T-cell (primary cell): Measurements from ENCODE around the gene SPC24. TPM values are rescaled to one million over a fixed set of nuclear protein-coding genes. Genes with fewer than 3 reads are reported as not detected.
"Not testable (repeated sequence)": the region's sequence is repeated elsewhere in the genome, so short reads cannot be mapped to it uniquely, and the experiment has no call there.

ENCODE experiments used
- ATAC-seq, 4 experiments: fragments of 200-7000 bp in 3 of 4; fragments of 150-1000 bp in 1 of 4; cut with Tn5 transposase; replicated peaks in 1 of 4; 1 replicate in 3 of 4; 2 replicates in 1 of 4; pipeline ENCODE4 v1.10.0; 2021; ENCODE audit warnings: moderate library complexity in 3 of 4, mild to moderate bottlenecking in 2 of 4, moderate number of reproducible peaks in 1 of 4
- CTCF ChIA-PET, 2 donors: fragments of 300-600 bp; sonication (Branson Sonifier 250); formaldehyde crosslinking; loops; one replicate each; lab custom pipeline; 2022; ENCODE audit warnings: antibody characterized with exemption in 2 of 2; lab: Charles Lee
- POLR2A ChIA-PET, 2 donors: fragments of 300-600 bp; sonication (Branson Sonifier 250); formaldehyde crosslinking; loops; one replicate each; lab custom pipeline; 2022; ENCODE audit warnings: antibody characterized with exemption in 2 of 2; lab: Charles Lee
- DNase-seq, 35 experiments: peaks; one replicate each; pipeline versions ENCODE4 v3.0.0 to v3.0.0-alpha.2; 2013 to 2023
- H3K27ac ChIP-seq: one replicate; pipeline ENCODE4 v1.5.1; 2013; ENCODE audit warnings: low read length
- H3K27me3 ChIP-seq, 2 experiments: replicated peaks in 1 of 2; 1 replicate in 1 of 2; 2 replicates in 1 of 2; pipeline versions ENCODE4 v1.6.1 to v1.7.0; 2013; ENCODE audit warnings: low read length in 1 of 2, mixed read lengths in 1 of 2; ENCODE audit not compliant: control insufficient read depth in 2 of 2, insufficient read depth in 2 of 2; ENCODE audit errors: extremely low read depth in 1 of 2
- H3K36me3 ChIP-seq, 2 donors: 1 replicate in 1 of 2; 2 replicates in 1 of 2; pipeline versions ENCODE4 v1.6.1 to v1.7.0; 2013; ENCODE audit warnings: low read length in 1 of 2; ENCODE audit not compliant: control insufficient read depth in 2 of 2, insufficient read depth in 1 of 2; ENCODE audit errors: extremely low read depth in 1 of 2
- H3K4me1 ChIP-seq, 2 experiments: 1 replicate in 1 of 2; 2 replicates in 1 of 2; pipeline versions ENCODE4 v1.6.1 to v1.7.0; 2013; ENCODE audit warnings: low read length in 2 of 2, mixed read lengths in 1 of 2; ENCODE audit not compliant: insufficient read depth in 2 of 2, control insufficient read depth in 1 of 2; ENCODE audit errors: extremely low read depth in 1 of 2
- H3K4me3 ChIP-seq, 2 donors: 1 replicate in 1 of 2; 2 replicates in 1 of 2; pipeline versions ENCODE4 v1.5.1 to v1.7.0; 2013; ENCODE audit warnings: mild to moderate bottlenecking in 2 of 2, low read length in 1 of 2, moderate library complexity in 1 of 2; ENCODE audit not compliant: control insufficient read depth in 1 of 2; ENCODE audit errors: extremely low read depth in 1 of 2
- H3K9me3 ChIP-seq: 2 replicates; pipeline ENCODE4 v1.7.0; 2013
- H3K27ac Mint-ChIP-seq, 2 donors: one replicate each; pipeline ENCODE4 v1.8.0; 2020 to 2021; ENCODE audit warnings: mild to moderate bottlenecking in 2 of 2, mixed read lengths in 2 of 2
- H3K27me3 Mint-ChIP-seq, 2 donors: one replicate each; pipeline ENCODE4 v1.8.0; 2021 to 2022; ENCODE audit warnings: mixed read lengths in 2 of 2
- H3K36me3 Mint-ChIP-seq: one replicate; pipeline ENCODE4 v1.8.0; 2021; ENCODE audit warnings: mixed read lengths
- H3K4me1 Mint-ChIP-seq, 3 donors: one replicate each; pipeline ENCODE4 v1.8.0; 2020 to 2022; ENCODE audit warnings: mixed read lengths in 3 of 3, mild to moderate bottlenecking in 1 of 3
- H3K4me3 Mint-ChIP-seq, 3 donors: one replicate each; pipeline ENCODE4 v1.8.0; 2020 to 2022; ENCODE audit warnings: mild to moderate bottlenecking in 3 of 3, mixed read lengths in 3 of 3, moderate library complexity in 3 of 3
- H3K9me3 Mint-ChIP-seq, 3 donors: one replicate each; pipeline ENCODE4 v1.8.0; 2020 to 2022; ENCODE audit warnings: mixed read lengths in 3 of 3
- WGBS: methylation state at CpG from one replicate; pipeline ENCODE4 v1.1.5; 2013; ENCODE audit warnings: missing lambda C conversion rate; ENCODE audit not compliant: insufficient coverage; 5-methylcytosine and 5-hydroxymethylcytosine counted together
- total RNA-seq, 35 experiments: library from RNA in 6 of 35; stranded (reverse) in 6 of 35; fragments of 120-200 nt in 1 of 35; gene quantifications; one replicate each; pipeline versions ENCODE4 v1.2.1 to v1.2.4 and lab custom pipeline; 2013 to 2026

The SPC24 gene
- total RNA-seq, 5 donors from 2014 or later (not counting 1 experiment from before 2014, with no cell fraction given), result 0.95 to 3.6 (median 2.4) TPM

GRCh38 chr19:11105014-11105636 is 50.5 kb downstream of the SPC24 start:
- Histone ChIP-seq H3K27ac (no peak overlapping the region), H3K36me3 (peaks cover 29 to 49% of the 10 kb centered on the region in 2 donors), H3K4me3 (no peak overlapping the region), H3K4me1 (no peaks in the 10 kb centered on the region), H3K9me3 (no peaks in the 10 kb centered on the region), H3K27me3 (no peaks in the 10 kb centered on the region)
- peaks cover 40% of the 10 kb centered on the region for H3K36me3 Mint-ChIP-seq
- WGBS, result 94% methylated on average over 36 of the region's 36 CpGs
- H3K4me3 Mint-ChIP-seq, result no peak overlapping the region
- no peaks in the 10 kb centered on the region for H3K9me3 Mint-ChIP-seq
- POLR2A ChIA-PET, result no interaction called here
- ATAC-seq, result no peak
- no peaks in the 10 kb centered on the region for H3K27me3 Mint-ChIP-seq
- CTCF ChIA-PET, result no interaction called here
- no peak for DNase-seq
- H3K4me1 Mint-ChIP-seq, result peaks cover 2 to 3% (median 3%) of the 10 kb centered on the region in 3 donors
- H3K27ac Mint-ChIP-seq, result no peak overlapping the region

DNA sequence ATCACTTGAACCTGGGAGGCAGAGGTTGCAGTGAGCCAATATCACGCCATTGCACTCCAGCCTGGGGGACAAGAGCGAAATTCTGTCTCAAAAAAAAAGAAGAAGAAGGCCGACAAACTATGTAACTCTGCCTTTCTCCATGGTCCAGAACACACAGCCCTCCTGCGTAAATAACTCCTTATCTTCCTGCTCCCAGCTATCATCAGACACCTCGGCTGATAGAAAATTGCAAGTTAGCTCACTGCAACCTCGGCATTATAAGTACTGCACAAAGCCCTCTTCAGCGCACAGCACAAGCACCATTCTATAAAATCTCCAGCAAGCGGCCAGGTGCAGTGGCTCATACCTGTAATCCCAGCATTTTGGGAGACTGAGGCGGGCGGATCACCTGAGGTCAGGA is 51.9 kb downstream of the SPC24 start:
- H3K4me3 ChIP-seq, H3K27me3 Mint-ChIP-seq, H3K9me3 Mint-ChIP-seq, ATAC-seq, DNase-seq, H3K27me3 ChIP-seq, CTCF ChIA-PET, H3K4me1 ChIP-seq, H3K4me1 Mint-ChIP-seq, H3K27ac Mint-ChIP-seq, POLR2A ChIA-PET, H3K9me3 ChIP-seq, H3K27ac ChIP-seq, H3K4me3 Mint-ChIP-seq: not testable (repeated sequence)
- WGBS, result 83% methylated on average over 1 of the region's 10 CpGs
- H3K36me3 Mint-ChIP-seq, result peaks cover 46% of the 10 kb centered on the region
- H3K36me3 ChIP-seq, result peaks cover 22 to 45% of the 10 kb centered on the region in 2 donors

- Histone ChIP-seq H3K27me3 (no peaks in the 10 kb centered on the region), H3K4me1 (no peaks in the 10 kb centered on the region), H3K36me3 (peaks cover 16 to 41% of the 10 kb centered on the region in 2 donors), H3K9me3 (peaks cover 2% of the 10 kb centered on the region), H3K4me3 (no peak overlapping the region), H3K27ac (no peak overlapping the region)
- 96% methylated on average over 16 of the region's 16 CpGs for WGBS
- DNase-seq (no peak), ATAC-seq (no peak)
- Mint-ChIP-seq H3K4me1 (peaks cover 8 to 10% (median 9%) of the 10 kb centered on the region in 3 donors), H3K27me3 (no peaks in the 10 kb centered on the region), H3K27ac (no peak overlapping the region), H3K36me3 (peaks cover 41% of the 10 kb centered on the region), H3K4me3 (no peak overlapping the region), H3K9me3 (peaks cover 0 to 4% (median 2%) of the 10 kb centered on the region in 3 donors)
- POLR2A ChIA-PET, result interaction anchor here in 1 of 2 donors (0.6 kb wide), 1 partner anchor 12 kb away, joined by 4 read pairs; no protein-coding TSS in a partner anchor
- CTCF ChIA-PET, result no interaction called here
Measured at GRCh38 chr19:11102944-11103343, 52.6 kb downstream of the SPC24 start.

GRCh38 chr19:11101057-11101456 is 54.5 kb downstream of the SPC24 start:
- Histone ChIP-seq H3K9me3 (peaks cover 2% of the 10 kb centered on the region), H3K36me3 (peaks cover 7 to 30% of the 10 kb centered on the region in 2 donors), H3K4me1 (peaks cover 1 to 15% of the 10 kb centered on the region in 2 experiments), H3K4me3 (no peak overlapping the region), H3K27ac (no peak overlapping the region), H3K27me3 (no peaks in the 10 kb centered on the region)
- CTCF ChIA-PET, result no interaction called here
- Mint-ChIP-seq H3K36me3 (peaks cover 38% of the 10 kb centered on the region), H3K4me1 (peaks cover 14 to 26% (median 20%) of the 10 kb centered on the region in 3 donors), H3K27me3 (no peaks in the 10 kb centered on the region), H3K9me3 (peaks cover 0 to 7% (median 2%) of the 10 kb centered on the region in 3 donors), H3K27ac (peak overlapping the region in 1 of 2 donors; percentile 44), H3K4me3 (no peak overlapping the region)
- ATAC-seq (no peak), DNase-seq (no peak)
- POLR2A ChIA-PET, result interaction anchor here in 1 of 2 donors (0.7 kb wide), 1 partner anchor 710 kb away, joined by 7 read pairs; no protein-coding TSS in a partner anchor
- no CpG with 5 or more reads among the region's 5 CpGs for WGBS

- Histone ChIP-seq H3K4me3 (no peak overlapping the region), H3K27me3 (no peaks in the 10 kb centered on the region), H3K4me1 (peaks cover 6 to 25% of the 10 kb centered on the region in 2 experiments), H3K27ac (no peak overlapping the region), H3K9me3 (peaks cover 2% of the 10 kb centered on the region), H3K36me3 (peaks cover 5 to 27% of the 10 kb centered on the region in 2 donors)
- no peaks in the 10 kb centered on the region for H3K27me3 Mint-ChIP-seq
- POLR2A ChIA-PET, result interaction anchor here in 1 of 2 donors (0.6 kb wide), 1 partner anchor 495 kb away, joined by 7 read pairs; no protein-coding TSS in a partner anchor
- peaks cover 0 to 7% (median 2%) of the 10 kb centered on the region in 3 donors for H3K9me3 Mint-ChIP-seq
- ATAC-seq, result no peak
- H3K27ac Mint-ChIP-seq, result peak overlapping the region in 1 of 2 donors; percentile 49
- H3K36me3 Mint-ChIP-seq, result peaks cover 35% of the 10 kb centered on the region
- CTCF ChIA-PET, result interaction anchor here in 1 of 2 donors (0.6 kb wide), 1 partner anchor 56 kb away, joined by 4 read pairs; no protein-coding TSS in a partner anchor
- no peak overlapping the region for H3K4me3 Mint-ChIP-seq
- peaks cover 21 to 36% (median 30%) of the 10 kb centered on the region in 3 donors for H3K4me1 Mint-ChIP-seq
- no peak for DNase-seq
- WGBS, result 100% methylated on average over 5 of the region's 12 CpGs
Measured at GRCh38 chr19:11100049-11100448, 55.5 kb downstream of the SPC24 start.

GRCh38 chr19:11098861-11099260 is 56.7 kb downstream of the SPC24 start:
- ATAC-seq (no peak), DNase-seq (no peak)
- POLR2A ChIA-PET, result no interaction called here
- H3K27me3 Mint-ChIP-seq, result no peaks in the 10 kb centered on the region
- peaks cover 31 to 46% (median 38%) of the 10 kb centered on the region in 3 donors for H3K4me1 Mint-ChIP-seq
- Histone ChIP-seq H3K27me3 (no peaks in the 10 kb centered on the region), H3K4me3 (no peak overlapping the region), H3K9me3 (peaks cover 2% of the 10 kb centered on the region), H3K27ac (no peak overlapping the region), H3K4me1 (peaks cover 6 to 37% of the 10 kb centered on the region in 2 experiments), H3K36me3 (peaks cover 0 to 17% of the 10 kb centered on the region in 2 donors)
- WGBS, result no CpG with 5 or more reads among the region's 3 CpGs
- H3K4me3 Mint-ChIP-seq, result no peak overlapping the region
- no peak overlapping the region for H3K27ac Mint-ChIP-seq
- CTCF ChIA-PET, result no interaction called here
- peaks cover 0 to 7% (median 2%) of the 10 kb centered on the region in 3 donors for H3K9me3 Mint-ChIP-seq
- H3K36me3 Mint-ChIP-seq, result peaks cover 35% of the 10 kb centered on the region
